Adipose tissue (tissue), 3 donors: ENCODE measurements around the gene FCHSD1. TPM values are rescaled to one million over a fixed set of nuclear protein-coding genes. Genes with fewer than 3 reads are reported as not detected.

Source experiments
- H3K27ac ChIP-seq: one replicate; pipeline ENCODE4 v1.5.1; 2013; ENCODE audit warnings: low read depth, low read length
- WGBS, 3 donors: extraction: QIAGEN DNeasy Blood & Tissue Kit; methylation state at CpG; one replicate each; pipeline ENCODE4 v1.1.7; 2013; 5-methylcytosine and 5-hydroxymethylcytosine counted together
- polyA plus RNA-seq, 3 donors: library from polyadenylated mRNA; stranded (reverse); fragments of 200-250 nt; gene quantifications; one replicate each; pipeline ENCODE4 v1.2.3, GENCODE V29; 2013
- donor health status: healthy with polysubstance abuse.
- donor health status: Bipolar disorder and iron deficiency.
- donor health status: healthy.

Gene FCHSD1
- polyA plus RNA-seq, result 1 to 10 TPM; 6.7 to 8.2 (median 8.1) TPM

- H3K27ac ChIP-seq, result no peak within 1 kb of the TSS
- WGBS, 3 donors, result 4 to 5% (median 5%) methylated on average over 44 to 50 of the region's 50 CpGs
Measured at GRCh38 chr5:141650851-141651727, at the start of gene FCHSD1. Gene FCHSD1, minus strand, starts transcription at chr5:141651418. Its CDS starts 50 bp downstream, at chr5:141651368.

- H3K27ac ChIP-seq, result no peak overlapping the region
- WGBS, 3 donors, result 91 to 93% (median 93%) methylated on average over 3 of the region's 3 CpGs
Measured at GRCh38 chr5:141697586-141697985, 46.4 kb upstream of the FCHSD1 start.

- no peak overlapping the region for H3K27ac ChIP-seq
- WGBS, 3 donors, result 89 to 98% (median 93%) methylated on average over 2 of the region's 2 CpGs
Measured at GRCh38 chr5:141696431-141696830, 45.2 kb upstream of the FCHSD1 start.

- 57 to 80% (median 73%) methylated on average over 11 of the region's 11 CpGs for WGBS, 3 donors
- no peak overlapping the region for H3K27ac ChIP-seq
Measured at GRCh38 chr5:141695627-141696215, 44.5 kb upstream of the FCHSD1 start.

- 48 to 87% (median 81%) methylated on average over 5 of the region's 5 CpGs for WGBS, 3 donors
- H3K27ac ChIP-seq, result no peak overlapping the region
Measured at GRCh38 chr5:141694479-141694878, 43.3 kb upstream of the FCHSD1 start.

- 74 to 77% (median 76%) methylated on average over 25 of the region's 25 CpGs for WGBS, 3 donors
- no peak overlapping the region for H3K27ac ChIP-seq
Measured at GRCh38 chr5:141692919-141693725, 41.9 kb upstream of the FCHSD1 start.

- H3K27ac ChIP-seq, result no peak overlapping the region
Measured at GRCh38 chr5:141692533-141692888, 41.3 kb upstream of the FCHSD1 start.

GRCh38 chr5:141691867-141692532 lies 40.8 kb upstream of the FCHSD1 start:
- 2 to 3% (median 3%) methylated on average over 30 of the region's 30 CpGs for WGBS, 3 donors
- no peak overlapping the region for H3K27ac ChIP-seq

More at GRCh38 chr5:141692533-141692888, 41.3 kb upstream of the FCHSD1 start:
- 25 to 39% (median 35%) methylated on average over 5 of the region's 5 CpGs for WGBS, 3 donors

- 61 to 72% (median 70%) methylated on average over 9 of the region's 9 CpGs for WGBS, 3 donors
- H3K27ac ChIP-seq, result no peak overlapping the region
Measured at GRCh38 chr5:141691286-141691866, 40.2 kb upstream of the FCHSD1 start.

GRCh38 chr5:141686648-141687416 lies 35.6 kb upstream of the FCHSD1 start:
- 69 to 74% (median 69%) methylated on average over 3 of the region's 3 CpGs for WGBS, 3 donors
- H3K27ac ChIP-seq, result no peak overlapping the region

GRCh38 chr5:141685591-141685990 lies 34.4 kb upstream of the FCHSD1 start:
- WGBS, 3 donors, result 60 to 91% (median 61%) methylated on average over 1 of the region's 1 CpG
- H3K27ac ChIP-seq, result no peak overlapping the region

GRCh38 chr5:141683596-141684141 lies 32.5 kb upstream of the FCHSD1 start:
- no peak overlapping the region for H3K27ac ChIP-seq

GRCh38 chr5:141681695-141682641 lies 30.8 kb upstream of the FCHSD1 start, which contains the start of gene ARAP3:
Gene ARAP3, minus strand, starts transcription at chr5:141682230. Its CDS starts 1,744 bp downstream, at chr5:141680486.
- 6 to 12% (median 7%) methylated on average over 39 to 77 of the region's 77 CpGs for WGBS, 3 donors
- H3K27ac ChIP-seq, result peak within 1 kb of the TSS; percentile 73

- H3K27ac ChIP-seq, result no peak overlapping the region
- WGBS, 3 donors, result 73 to 87% (median 74%) methylated on average over 2 of the region's 2 CpGs
Measured at GRCh38 chr5:141681295-141681694, 30.1 kb upstream of the FCHSD1 start.

GRCh38 chr5:141680751-141681201 lies 29.6 kb upstream of the FCHSD1 start:
- no peak overlapping the region for H3K27ac ChIP-seq
- 40 to 76% (median 48%) methylated on average over 5 to 6 of the region's 6 CpGs for WGBS, 3 donors

GRCh38 chr5:141680178-141680577 lies 29.0 kb upstream of the FCHSD1 start:
- no peak overlapping the region for H3K27ac ChIP-seq
- WGBS, 3 donors, result 74 to 86% (median 84%) methylated on average over 16 of the region's 16 CpGs
